SU-DHL-6 (cell line): Measurements from ENCODE around the gene MX2.
"Not testable (repeated sequence)": the region's sequence is repeated elsewhere in the genome, so short reads cannot be mapped to it uniquely, and the experiment has no call there.

Source experiments
- H2AFZ ChIP-seq: fragments of 200-600 bp; sonication (generic); 2 replicates; pipeline ENCODE4 v1.6.1; 2014; ENCODE audit warnings: low read depth, mild to moderate bottlenecking, moderate library complexity, mixed read lengths, antibody characterized with exemption, low read length; ENCODE audit not compliant: severe bottlenecking
- H3F3A ChIP-seq: fragments of 200-600 bp; shearing (Covaris generic); 2 replicates; pipeline ENCODE4 v1.6.0; 2016; ENCODE audit warnings: antibody characterized with exemption, mild to moderate bottlenecking; ENCODE audit not compliant: insufficient read depth
- H3K27ac ChIP-seq: fragments of 200-600 bp; sonication (generic); 2 replicates; pipeline ENCODE4 v1.5.1; 2016; ENCODE audit warnings: low read depth, mild to moderate bottlenecking, low read length, moderate library complexity, mixed read lengths
- H3K27me3 ChIP-seq: fragments of 200-600 bp; sonication (generic), shearing (Covaris generic); 2 replicates; pipeline ENCODE4 v1.6.0; 2014; ENCODE audit warnings: mild to moderate bottlenecking, low read length
- H3K36me3 ChIP-seq: fragments of 200-600 bp; sonication (generic); 2 replicates; pipeline ENCODE4 v1.6.1; 2014; ENCODE audit warnings: mild to moderate bottlenecking, low read length, mixed read lengths
- H3K4me2 ChIP-seq: fragments of 300-600, 200-600 bp; shearing (Covaris generic), sonication (generic); 2 replicates; pipeline ENCODE4 v1.6.0; 2014; ENCODE audit warnings: low read length, low read depth, mild to moderate bottlenecking; ENCODE audit not compliant: poor library complexity, severe bottlenecking
- H3K4me3 ChIP-seq: fragments of 200-600 bp; sonication (generic); 2 replicates; pipeline ENCODE4 v1.5.1; 2014; ENCODE audit warnings: antibody characterized with exemption, low read length, mild to moderate bottlenecking, mixed read lengths; ENCODE audit not compliant: insufficient read depth, poor library complexity, severe bottlenecking
- H3K79me2 ChIP-seq: fragments of 200-600 bp; sonication (generic); 2 replicates; pipeline ENCODE4 v1.6.1; 2014; ENCODE audit warnings: mild to moderate bottlenecking, low read length, moderate library complexity; ENCODE audit not compliant: insufficient read depth
- H3K9ac ChIP-seq: fragments of 200-600 bp; sonication (generic); 2 replicates; pipeline ENCODE4 v1.7.0; 2014; ENCODE audit warnings: mild to moderate bottlenecking, low read length
- H3K9me2 ChIP-seq: fragments of 200-600 bp; sonication (generic); replicated peaks from 2 replicates; pipeline ENCODE4 v1.6.1; 2014; ENCODE audit warnings: low read length; ENCODE audit not compliant: insufficient read depth
- H3K9me3 ChIP-seq: fragments of 200-600 bp; sonication (generic); 2 replicates; pipeline ENCODE4 v1.6.1; 2014; ENCODE audit warnings: low read length, mixed read lengths; ENCODE audit not compliant: insufficient read depth
- H4K20me1 ChIP-seq: fragments of 200-600 bp; sonication (generic); 2 replicates; pipeline ENCODE4 v1.6.1; 2014; ENCODE audit warnings: low read depth, mild to moderate bottlenecking, antibody characterized with exemption, low read length, moderate library complexity, mixed read lengths
- EZH2phosphoT487 ChIP-seq: fragments of 200-600 bp; sonication (generic), shearing (Covaris generic); conservative IDR thresholded peaks from 2 replicates; pipeline ENCODE4 v1.6.1; 2018; ENCODE audit warnings: mild to moderate bottlenecking, antibody characterized with exemption, low read length, moderate library complexity, mixed read lengths
- TF ChIP-seq, protein P1 (sequence below): fragments of 200-600 bp; sonication (generic); IDR thresholded peaks from one replicate; pipeline ENCODE4 v1.5.1; 2017; ENCODE audit warnings: antibody characterized with exemption, mild to moderate bottlenecking, low read length, moderate library complexity; ENCODE audit not compliant: insufficient read depth, poor library complexity, severe bottlenecking

MX2 gene, protein sequence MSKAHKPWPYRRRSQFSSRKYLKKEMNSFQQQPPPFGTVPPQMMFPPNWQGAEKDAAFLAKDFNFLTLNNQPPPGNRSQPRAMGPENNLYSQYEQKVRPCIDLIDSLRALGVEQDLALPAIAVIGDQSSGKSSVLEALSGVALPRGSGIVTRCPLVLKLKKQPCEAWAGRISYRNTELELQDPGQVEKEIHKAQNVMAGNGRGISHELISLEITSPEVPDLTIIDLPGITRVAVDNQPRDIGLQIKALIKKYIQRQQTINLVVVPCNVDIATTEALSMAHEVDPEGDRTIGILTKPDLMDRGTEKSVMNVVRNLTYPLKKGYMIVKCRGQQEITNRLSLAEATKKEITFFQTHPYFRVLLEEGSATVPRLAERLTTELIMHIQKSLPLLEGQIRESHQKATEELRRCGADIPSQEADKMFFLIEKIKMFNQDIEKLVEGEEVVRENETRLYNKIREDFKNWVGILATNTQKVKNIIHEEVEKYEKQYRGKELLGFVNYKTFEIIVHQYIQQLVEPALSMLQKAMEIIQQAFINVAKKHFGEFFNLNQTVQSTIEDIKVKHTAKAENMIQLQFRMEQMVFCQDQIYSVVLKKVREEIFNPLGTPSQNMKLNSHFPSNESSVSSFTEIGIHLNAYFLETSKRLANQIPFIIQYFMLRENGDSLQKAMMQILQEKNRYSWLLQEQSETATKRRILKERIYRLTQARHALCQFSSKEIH

DNA sequence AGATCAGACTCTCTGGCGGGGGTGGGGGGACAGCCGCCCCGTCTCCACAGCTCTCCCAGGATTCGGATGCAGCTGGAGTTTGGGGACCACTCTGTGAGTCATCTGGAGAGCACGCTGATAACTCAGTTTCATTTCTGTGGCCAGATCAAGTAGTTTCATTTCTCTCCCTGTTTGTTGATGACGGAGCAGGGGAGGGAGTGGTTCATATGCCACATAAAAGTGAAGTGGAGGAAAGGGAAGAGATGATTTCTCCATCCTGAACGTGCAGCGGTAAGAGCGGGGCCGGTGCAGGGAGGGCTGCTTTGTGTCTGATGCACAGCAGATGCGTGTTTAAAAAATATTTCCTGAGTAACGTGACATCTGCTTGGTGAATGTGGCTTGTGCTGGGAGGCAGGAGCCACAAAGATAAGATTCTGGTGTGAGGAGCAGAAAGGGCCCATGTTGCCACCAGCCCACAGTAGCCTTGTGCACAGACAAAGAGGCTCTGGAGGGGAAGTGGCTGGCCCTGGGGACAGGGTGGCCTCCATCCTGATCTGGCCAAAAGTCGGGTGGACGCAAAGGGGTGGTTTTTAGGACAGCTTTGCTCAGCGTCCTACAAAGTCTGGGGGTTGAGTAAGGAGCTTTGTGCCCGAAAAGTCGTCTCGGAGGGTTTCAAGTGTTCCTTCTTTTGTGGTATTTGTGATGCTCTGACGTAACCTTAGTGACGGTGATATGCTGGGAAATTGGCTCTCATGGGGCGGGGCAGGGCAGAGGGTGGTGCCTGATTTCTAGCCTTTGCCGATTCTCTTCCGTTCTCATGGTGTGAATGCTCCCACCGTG is at the start of gene MX2:
Gene MX2, plus strand, starts transcription at position 242 of the 819 bp plus-strand sequence. CDS start 14,880 bp downstream, outside the sequence.
- H3F3A ChIP-seq = no peaks in the 10 kb centered on the region
- no peak within 1 kb of the TSS for H3K9ac ChIP-seq
- H3K9me2 ChIP-seq = no peaks in the 10 kb centered on the region
- H3K4me2 ChIP-seq = peak within 1 kb of the TSS; percentile 18
- H4K20me1 ChIP-seq = no peaks in the 10 kb centered on the region
- H3K27me3 ChIP-seq = no peaks in the 10 kb centered on the region
- no peak within 1 kb of the TSS for H2AFZ ChIP-seq
- H3K79me2 ChIP-seq = no peaks in the 10 kb centered on the region
- no peak within 1 kb of the TSS for H3K4me3 ChIP-seq
- TF ChIP-seq, protein P1, sequence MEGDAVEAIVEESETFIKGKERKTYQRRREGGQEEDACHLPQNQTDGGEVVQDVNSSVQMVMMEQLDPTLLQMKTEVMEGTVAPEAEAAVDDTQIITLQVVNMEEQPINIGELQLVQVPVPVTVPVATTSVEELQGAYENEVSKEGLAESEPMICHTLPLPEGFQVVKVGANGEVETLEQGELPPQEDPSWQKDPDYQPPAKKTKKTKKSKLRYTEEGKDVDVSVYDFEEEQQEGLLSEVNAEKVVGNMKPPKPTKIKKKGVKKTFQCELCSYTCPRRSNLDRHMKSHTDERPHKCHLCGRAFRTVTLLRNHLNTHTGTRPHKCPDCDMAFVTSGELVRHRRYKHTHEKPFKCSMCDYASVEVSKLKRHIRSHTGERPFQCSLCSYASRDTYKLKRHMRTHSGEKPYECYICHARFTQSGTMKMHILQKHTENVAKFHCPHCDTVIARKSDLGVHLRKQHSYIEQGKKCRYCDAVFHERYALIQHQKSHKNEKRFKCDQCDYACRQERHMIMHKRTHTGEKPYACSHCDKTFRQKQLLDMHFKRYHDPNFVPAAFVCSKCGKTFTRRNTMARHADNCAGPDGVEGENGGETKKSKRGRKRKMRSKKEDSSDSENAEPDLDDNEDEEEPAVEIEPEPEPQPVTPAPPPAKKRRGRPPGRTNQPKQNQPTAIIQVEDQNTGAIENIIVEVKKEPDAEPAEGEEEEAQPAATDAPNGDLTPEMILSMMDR = no peak
- TF ChIP-seq EZH2phosphoT487 = no peak
- H3K27ac ChIP-seq = no peak within 1 kb of the TSS
- H3K36me3 ChIP-seq = no peaks in the 10 kb centered on the region
- H3K9me3 ChIP-seq = no peaks in the 10 kb centered on the region

DNA sequence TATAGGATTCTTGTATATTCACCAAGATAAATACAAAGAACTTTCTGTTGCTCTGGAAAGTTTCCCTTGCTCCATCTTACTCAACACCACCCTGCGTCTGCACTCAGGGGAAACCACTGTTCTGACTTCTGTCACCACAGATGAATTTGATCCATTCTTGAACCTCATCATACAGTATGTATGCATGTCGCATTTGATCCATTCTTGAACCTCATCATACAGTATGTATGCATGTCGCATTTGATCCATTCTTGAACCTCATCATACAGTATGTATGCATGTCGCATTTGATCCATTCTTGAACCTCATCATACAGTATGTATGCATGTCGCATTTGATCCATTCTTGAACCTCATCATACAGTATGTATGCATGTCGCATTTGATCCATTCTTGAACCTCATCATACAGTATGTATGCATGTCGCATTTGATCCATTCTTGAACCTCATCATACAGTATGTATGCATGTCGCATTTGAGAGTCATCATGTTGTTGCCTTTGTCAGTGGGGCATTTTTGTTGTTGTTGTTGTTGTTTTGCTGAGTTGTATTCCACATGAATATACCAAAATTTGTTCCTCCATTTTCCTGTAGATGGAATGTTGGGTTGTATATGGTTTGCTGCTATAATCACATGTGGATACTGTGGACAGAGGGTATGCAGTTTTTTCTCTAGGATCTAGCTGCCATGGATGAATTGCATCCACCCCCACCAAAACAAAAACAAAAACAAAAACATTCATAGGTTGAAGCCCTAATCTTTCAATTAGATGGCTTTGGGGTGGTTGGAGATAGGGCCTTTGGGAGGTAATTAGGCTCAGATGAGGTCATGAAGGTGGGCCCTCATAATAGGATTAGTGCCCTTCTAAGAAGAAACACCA is 48.3 kb upstream of the MX2 start:
- not testable (repeated sequence) for H3K79me2 ChIP-seq, H3K4me3 ChIP-seq, H3K9me2 ChIP-seq, H3F3A ChIP-seq, H3K36me3 ChIP-seq, H2AFZ ChIP-seq, H3K27ac ChIP-seq, H3K27me3 ChIP-seq, H3K4me2 ChIP-seq, H3K9ac ChIP-seq, H3K9me3 ChIP-seq, H4K20me1 ChIP-seq

DNA sequence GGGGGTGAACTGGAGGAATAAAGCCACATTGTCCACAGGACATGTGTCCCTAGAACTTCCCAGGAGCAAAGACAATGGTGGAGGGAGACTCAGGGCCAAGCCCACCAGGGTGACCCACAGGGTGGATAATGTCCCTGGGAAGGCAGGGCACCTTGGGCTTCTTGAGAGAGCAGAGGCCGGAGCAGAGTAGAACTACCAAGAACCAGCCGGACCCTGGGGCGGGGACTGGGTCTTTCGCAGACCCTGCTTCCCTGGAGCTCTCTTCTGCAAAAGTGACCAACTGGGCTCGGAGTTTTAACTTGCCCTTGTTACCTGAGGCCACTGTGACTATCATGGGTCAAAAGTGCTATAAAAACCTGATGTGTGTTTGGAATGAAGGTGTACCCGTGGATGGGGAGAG is 46.1 kb upstream of the MX2 start:
- Histone ChIP-seq H4K20me1 (no peaks in the 10 kb centered on the region), H3K9me2 (no peaks in the 10 kb centered on the region), H2AFZ (no peak overlapping the region), H3K4me3 (no peak overlapping the region), H3K4me2 (no peak overlapping the region), H3K36me3 (no peaks in the 10 kb centered on the region), H3F3A (no peaks in the 10 kb centered on the region), H3K27me3 (no peaks in the 10 kb centered on the region), H3K79me2 (no peaks in the 10 kb centered on the region), H3K27ac (no peak overlapping the region), H3K9ac (no peak overlapping the region), H3K9me3 (no peaks in the 10 kb centered on the region)
- TF ChIP-seq, protein P1 = no peak
- no peak for TF ChIP-seq EZH2phosphoT487
